Cardiac septum (tissue), 1 donor: Measurements from ENCODE around the gene SOCS2. TPM values are rescaled to one million over a fixed set of nuclear protein-coding genes. Genes with fewer than 3 reads are reported as not detected.

ENCODE experiments used
- DNase-seq: peaks from one replicate; pipeline ENCODE4 v3.0.0-alpha.2; 2020; ENCODE audit warnings: low spot score
- intact Hi-C: fragments of 100-400 bp; cut with DNase I; formaldehyde crosslinking; loops from one replicate; pipeline ENCODE4 v1.14.0; 2022
- total RNA-seq: library from RNA; stranded (reverse); fragmentation: NEBNext Ultra II Directional; extraction: Animal tissue kit (Norgen Biotek cat#: 25700); gene quantifications from one replicate; pipeline ENCODE4 v1.2.1, GENCODE V29; 2021
- donor health status: DM: no; HTN: no; CAD: no.

Gene SOCS2
- total RNA-seq, 1 donor from 2014 or later, result 40.3 TPM

DNA sequence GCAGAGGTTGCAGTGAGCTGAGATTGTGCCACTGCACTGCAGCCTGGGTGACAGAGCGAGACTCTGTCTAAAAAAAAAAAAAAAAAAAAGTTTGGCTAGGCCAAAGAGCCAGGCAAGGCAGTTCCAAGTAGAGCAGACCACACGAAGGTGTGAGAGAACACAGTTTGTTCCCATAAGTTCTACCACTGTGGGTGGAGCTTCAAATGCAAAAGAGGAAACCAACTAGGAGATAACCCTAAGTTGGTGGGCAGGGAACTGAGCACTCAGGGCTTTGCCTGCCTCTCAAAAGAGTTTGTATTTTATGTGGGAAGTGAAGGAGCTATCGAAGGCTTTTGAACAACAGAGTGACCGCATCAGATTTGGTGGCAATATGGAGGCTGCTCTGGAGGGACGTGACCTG lies 15.1 kb downstream of the SOCS2 start:
- intact Hi-C loops, result no loop called here

DNA sequence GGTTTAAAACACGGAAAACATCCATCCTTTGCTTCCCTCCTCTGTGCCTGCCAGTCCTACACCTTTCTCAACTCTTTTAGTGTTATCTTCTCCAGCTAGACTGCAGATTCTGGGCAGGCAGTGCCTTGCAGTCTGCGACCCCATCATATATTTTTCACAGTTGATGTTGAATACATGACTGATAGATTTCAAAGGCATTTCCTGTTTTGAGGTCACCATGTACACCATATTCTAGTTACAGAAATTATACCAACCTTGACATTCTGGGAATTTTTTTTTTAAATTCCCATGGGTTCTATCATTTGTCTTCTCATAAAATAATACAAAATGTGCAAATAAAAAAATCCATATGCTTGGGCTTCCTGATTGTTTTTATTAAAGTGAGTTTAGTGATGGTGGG lies 16.6 kb downstream of the SOCS2 start:
- DNase-seq, result no peak
- intact Hi-C loops, result no loop called here

More for the DNA sequence above, 15.1 kb downstream of the SOCS2 start:
- DNase-seq, result no peak

DNA sequence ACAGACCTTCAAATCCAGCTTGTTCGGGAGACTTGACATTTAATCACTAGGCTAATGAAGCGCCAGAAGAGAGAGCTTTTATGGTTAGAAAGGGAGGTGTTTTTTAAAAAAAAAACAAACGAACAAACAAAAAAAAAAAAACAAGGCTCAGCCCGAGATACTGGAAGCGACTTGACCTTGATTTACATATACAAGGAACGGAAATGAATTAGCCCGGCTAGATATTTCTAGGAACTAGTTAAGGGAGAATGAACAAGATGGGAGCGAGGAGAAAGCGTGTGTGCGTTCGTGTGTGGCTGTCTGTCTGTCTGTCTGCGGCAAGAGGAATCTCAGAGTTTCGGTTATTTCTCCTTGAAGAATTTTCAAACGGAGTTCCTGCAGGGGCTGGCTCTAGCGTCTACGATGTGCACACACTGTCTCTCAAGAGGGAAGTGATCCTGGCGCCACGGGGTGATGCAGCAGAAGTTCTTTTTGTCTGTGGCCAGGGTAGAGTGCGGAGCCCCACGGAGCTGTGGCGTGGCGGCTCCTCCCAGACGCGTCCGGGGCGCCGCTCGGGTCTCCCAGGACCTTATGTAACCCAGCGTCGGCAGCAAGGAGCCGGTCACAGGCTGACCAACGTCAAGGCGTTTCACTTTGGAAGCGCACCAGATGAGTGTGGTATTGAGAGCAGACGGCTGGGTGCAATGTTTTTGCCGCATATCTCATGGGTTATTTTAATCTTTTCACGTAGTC lies 18.8 kb downstream of the SOCS2 start:
- intact Hi-C loops, result loop anchor here (5.0 kb wide), 1 partner anchor 86 kb away; the partner anchor contains the start of gene CRADD
- DNase-seq, result peak; percentile 91

DNA sequence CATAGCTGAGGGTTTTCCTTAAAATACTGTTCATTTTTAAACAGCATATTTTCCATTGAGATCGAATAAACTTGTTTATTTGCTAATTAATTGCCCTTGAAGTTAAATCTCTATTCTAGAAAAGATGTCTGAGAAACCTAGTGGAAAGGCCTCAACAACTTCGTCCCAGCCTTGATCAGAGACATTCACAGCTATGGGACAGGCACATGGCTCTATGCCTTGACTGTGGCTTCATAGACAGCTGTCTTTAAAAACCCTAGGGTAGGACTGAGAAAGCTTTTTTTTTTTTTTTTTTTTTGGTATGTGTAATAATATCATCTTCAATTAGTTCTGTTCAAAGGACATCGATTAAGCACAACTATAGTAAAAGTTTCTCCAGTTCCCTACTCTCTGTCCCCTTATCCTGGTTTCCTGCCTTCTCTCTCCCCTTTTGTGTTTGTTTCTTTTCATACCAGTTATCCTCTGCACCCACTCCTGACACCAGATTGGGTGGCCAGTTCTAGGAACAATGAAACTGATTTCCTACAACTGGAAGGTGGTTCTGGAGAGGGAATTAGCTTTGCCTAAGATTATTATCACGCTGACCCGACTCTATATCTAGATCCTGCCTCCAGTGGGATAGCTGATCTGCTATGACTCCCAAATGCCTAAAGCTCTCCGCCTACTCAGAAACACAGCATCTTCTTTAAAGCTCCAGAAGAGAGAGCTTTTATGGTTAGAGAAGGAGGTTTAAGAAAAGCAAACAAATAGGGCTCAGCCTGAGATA lies 20.3 kb downstream of the SOCS2 start:
- intact Hi-C loops, result loop anchor here (1.0 to 5.0 kb wide), 3 partner anchors 20 to 149 kb away; partner anchors contain the start of gene CRADD
- DNase-seq, result no peak

DNA sequence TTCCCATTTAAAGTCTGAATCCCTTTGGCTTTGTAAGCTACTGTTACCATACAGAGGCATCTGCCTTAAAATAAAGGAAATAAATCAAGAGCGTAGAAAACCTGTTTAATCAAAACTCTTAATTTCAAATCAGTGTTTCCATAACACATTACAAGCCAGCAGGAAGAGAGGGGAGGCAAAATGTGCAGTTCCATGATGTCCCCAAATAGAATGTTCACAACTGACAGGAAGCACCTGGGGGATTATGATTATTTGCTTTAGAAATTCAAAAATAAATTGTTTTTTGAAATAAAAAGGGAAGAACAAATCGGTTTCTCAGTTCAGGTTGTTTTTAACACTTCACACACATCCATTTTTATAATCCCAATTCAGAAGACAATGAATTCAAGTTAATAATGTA lies 21.4 kb downstream of the SOCS2 start:
- intact Hi-C loops, result loop anchor here (1.0 to 5.0 kb wide), 3 partner anchors 21 to 148 kb away; partner anchors contain the start of gene CRADD

DNA sequence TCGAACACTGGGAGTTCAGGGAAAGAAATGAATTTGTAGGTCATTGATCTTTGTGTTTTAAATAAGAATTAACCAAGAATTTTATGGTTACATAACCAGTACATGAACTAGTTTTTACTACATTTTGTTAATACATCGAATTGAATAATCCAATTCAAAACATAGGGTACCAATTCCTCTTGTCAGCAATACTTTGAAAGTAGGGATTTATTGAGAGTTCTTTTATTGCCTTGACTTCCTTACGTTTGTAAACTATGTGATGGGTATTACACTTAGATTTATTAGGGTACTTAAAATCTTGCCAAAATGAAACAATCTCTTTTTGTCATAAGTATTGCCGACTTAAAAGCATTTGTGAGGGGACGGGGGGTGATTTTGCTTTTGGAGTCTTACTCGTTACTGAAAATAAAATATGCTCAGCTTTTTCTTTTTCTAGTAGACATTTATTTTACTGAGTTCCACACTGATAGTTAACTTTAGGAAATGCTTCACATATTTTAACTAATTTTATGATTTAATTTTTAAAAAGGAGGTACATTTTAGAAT lies 22.4 kb downstream of the SOCS2 start:
- intact Hi-C loops, result loop anchor here (5.0 kb wide), 1 partner anchor 82 kb away; the partner anchor contains the start of gene CRADD
- DNase-seq, result no peak

More for the DNA sequence above, 21.4 kb downstream of the SOCS2 start:
- DNase-seq, result no peak

DNA sequence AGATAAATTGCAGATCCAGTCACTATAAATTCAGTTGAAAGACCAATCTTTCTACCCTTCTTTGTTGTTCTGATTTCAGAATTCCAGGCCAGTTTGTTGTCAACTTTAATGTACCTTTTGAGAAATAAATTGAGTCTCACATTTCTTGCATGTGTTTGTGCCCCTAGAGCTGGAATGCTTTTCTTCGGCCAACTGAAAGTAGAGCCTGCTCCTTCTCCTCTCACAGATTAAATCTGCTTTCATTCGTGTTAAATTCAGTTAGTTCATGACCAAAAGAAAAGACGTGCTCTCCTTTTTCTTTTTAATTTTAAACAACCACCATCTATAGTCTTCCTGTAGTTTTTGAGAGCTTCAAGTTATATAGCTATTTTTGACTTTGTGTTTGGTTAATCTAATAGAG lies 22.9 kb downstream of the SOCS2 start:
- intact Hi-C loops, result no loop called here
- DNase-seq, result no peak

DNA sequence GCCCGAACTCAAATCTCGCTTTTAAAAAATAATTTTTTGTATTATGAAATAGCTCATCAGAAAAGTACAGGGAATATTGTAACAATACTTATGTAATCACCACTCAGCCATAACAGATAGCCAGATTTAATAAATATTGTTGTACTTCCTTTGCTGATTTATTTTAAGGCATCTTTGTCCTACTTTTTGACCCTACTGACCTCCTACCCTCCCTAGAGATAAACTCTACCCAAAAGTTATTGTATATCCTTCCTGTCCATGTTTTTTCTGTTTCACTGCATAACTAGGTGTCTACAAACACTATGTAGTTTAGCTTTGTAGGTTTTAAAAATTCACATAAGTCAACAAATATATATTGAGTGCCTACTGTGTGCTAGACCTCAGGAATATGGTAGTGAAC lies 25.1 kb downstream of the SOCS2 start:
- intact Hi-C loops, result no loop called here
- DNase-seq, result no peak

DNA sequence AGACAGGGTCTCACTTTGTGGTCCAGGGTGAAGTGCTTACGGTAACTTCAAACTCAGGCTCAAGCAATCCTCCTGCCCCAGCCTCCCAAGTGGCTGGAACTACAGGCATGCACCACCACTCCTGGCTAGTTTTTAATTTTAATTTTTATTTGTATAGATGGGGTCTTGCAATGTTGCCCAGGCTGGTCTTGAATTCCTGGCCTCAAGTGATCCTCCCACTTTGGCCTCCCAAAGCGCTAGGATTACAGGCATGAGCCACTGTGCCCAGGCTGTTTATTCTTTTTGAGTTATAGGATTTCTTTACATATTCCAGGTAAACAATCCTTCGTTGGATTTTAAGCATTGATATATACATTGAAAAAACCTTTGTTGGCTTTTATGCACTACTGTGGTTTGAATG lies 26.7 kb downstream of the SOCS2 start:
- DNase-seq, result no peak
- intact Hi-C loops, result no loop called here

DNA sequence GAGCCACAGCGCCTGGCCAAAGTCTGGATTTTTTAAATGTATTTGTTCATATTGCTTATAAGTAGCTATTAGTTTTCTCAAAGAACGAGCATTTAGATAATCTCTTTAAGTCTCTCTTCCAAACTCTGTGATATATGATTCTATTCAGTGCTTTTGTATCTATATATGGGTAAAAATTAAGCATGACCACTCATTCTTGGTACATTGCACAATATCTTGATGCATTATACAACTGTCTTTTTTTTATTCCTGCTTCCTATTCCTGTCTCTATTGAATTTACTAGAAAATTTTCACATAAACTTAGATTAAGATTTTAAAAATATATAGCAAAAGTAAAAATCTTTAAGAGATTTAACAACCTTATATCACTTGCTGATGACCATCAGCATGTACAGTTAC lies 29.1 kb downstream of the SOCS2 start:
- DNase-seq, result no peak
- intact Hi-C loops, result no loop called here

DNA sequence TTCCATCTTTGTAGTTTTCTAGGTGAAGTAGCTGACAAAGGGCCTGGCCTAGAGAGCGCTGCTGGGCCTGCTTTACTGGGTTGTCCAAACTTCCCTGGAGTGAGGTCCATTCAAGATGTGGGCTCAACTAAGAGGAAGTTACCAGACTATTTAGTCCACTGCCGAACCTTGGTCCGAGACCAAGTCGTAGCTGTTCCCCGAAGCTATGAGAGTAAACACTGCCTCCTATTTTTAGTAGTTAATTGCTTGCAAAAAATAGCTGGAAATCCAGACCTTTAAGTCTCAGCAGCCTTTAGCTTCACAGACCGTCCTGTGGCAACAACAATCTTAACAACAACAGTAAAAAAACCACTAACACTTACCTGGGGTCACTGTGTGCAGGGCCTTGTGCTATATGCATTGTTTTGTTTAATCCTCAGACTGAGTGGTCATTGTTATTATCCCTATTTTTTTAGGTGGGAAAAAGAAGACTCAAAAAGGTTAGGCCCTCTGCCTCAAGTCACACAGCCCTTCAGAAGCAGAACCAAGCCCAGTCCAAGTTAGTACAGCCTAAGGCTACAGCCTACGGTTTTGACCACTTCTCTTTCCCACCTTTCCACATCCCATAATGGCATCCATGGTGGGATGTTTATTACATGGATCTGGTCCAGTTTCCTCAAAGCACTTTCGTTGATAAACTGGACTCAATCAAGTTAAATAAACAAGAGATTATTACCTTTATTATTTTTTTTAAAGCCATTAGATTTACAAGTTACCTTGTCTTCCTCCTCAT lies 30.6 kb downstream of the SOCS2 start:
- intact Hi-C loops, result no loop called here

DNA sequence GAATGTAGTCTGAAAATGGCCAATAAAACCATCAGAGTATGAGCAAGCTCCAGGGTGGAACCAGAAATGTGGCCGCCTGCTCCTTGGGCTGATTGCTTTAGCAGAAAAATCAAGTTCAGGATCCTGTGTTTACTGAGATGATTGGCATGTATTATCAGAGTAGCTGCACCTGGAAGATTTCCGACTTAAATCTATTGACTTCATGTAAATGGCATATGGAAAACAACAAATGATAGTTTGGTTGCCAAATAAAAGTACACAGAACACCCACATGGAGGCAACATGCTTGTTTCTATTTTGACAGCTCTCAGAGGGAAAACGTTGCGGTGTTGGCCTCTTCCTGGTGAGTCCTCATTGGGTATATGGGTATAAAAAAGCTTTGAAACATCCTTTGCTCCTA lies 31.3 kb downstream of the SOCS2 start:
- intact Hi-C loops, result no loop called here
- DNase-seq, result no peak

More for the DNA sequence above, 30.6 kb downstream of the SOCS2 start:
- no peak for DNase-seq

DNA sequence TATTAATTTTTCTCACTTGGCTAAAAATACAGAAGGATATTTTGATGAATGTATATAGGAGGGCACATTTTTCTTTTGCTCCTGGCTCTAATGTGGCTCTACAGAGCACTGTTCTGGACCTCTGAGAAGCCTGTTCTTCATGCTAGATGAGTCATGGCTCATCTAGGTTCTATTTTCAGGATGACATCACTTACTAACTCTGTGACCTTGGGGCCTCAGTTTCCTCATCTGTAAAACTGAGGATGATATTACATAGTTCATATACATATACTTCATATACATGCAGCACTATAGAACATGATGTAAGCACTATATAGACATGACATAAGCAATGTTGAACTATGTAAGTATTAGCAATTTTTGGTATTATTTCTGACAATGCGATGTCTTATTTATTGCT lies 35.8 kb downstream of the SOCS2 start:
- DNase-seq, result no peak
- intact Hi-C loops, result no loop called here

DNA sequence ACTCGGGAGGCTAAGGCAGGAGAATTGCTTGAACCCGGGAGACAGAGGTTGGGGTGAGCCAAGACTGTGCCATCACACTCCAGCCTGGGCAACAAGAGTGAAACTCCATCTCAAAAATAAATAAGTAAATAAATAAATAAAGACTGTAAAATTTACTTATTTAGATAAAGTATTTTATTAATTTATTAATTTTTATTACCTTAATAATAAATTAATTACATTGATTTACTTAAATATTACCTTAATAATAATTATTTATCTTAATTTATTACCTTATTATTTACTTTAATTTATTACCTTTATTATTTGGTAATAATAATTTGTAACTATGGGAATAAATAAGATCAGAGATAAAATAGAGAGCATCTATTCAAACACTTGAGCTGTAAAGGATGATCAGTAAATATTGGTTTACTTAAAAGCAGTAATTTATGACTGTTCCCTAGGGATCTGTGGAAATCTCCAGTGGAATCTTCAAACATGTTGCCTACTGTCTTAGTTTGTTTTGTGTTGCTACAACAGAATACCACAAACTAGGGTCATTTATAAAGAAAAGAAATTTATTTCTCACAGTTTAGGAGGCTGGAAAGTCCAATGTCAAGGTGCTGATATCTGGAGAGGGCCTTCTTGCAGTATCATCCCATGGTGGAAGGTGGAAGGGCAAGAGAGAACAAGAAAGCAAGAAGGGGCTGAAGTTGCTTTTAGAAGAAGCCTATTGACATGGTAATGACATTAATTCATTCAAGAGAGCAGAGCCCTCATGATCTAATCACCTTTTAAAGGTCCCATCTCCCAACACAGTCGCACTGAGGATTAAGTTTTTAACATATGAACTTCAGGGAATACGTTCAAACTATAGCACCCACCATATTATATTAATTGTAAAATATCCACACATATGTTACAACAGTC lies 37.1 kb downstream of the SOCS2 start:
- no peak for DNase-seq
- intact Hi-C loops, result no loop called here

DNA sequence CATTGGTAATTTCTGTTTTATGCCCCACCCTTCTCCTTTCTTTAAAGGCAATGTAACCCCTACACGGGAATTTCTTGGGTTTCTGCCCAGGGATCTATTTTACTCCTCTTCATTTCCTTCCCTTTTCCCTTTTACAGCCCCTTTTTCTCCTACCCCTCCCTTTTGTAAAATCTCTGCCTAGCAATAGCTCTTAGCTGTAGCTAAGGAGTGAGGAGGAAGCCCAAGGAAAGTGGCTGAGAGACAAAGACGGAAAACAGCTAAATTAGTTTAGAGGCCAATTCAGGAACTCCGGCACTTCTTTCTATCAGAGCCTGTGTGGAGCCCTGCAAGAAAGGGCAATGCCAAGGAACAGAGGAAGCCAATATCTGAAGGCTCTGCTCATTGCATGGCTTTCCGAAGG lies 40.3 kb downstream of the SOCS2 start:
- DNase-seq, result no peak
- intact Hi-C loops, result no loop called here

DNA sequence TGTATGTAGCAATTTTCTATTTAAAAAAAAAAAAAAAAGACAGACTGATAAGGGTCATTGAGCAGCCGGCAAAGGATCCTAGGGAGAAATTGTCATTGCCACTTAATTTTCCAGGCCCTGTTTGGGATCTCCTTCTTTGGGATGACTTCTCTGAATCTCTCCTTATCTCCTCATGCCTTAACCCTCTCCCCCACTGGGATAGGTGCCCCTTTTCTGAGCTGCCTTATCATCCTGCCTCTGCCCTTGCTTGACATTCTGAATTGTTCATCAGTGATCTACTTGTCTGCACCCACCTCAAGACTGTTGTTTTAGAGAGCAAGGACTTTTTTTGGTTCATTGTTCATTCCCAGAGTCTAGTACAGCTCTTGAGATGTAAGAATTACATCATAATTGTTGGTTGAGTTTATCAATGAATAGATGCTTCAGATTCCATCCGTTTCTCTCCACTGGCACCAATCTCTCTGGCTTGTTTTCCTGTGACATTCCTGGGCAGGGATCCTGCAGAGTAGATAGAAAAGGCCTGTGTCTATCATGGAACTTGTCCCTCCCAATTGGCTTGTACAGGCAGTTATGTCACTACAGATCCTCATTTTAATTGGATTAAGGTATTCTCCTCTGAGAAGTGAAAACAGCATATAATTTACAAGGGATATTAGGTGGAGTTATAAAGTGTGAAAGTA lies 42.6 kb downstream of the SOCS2 start:
- DNase-seq, result no peak
- intact Hi-C loops, result no loop called here

DNA sequence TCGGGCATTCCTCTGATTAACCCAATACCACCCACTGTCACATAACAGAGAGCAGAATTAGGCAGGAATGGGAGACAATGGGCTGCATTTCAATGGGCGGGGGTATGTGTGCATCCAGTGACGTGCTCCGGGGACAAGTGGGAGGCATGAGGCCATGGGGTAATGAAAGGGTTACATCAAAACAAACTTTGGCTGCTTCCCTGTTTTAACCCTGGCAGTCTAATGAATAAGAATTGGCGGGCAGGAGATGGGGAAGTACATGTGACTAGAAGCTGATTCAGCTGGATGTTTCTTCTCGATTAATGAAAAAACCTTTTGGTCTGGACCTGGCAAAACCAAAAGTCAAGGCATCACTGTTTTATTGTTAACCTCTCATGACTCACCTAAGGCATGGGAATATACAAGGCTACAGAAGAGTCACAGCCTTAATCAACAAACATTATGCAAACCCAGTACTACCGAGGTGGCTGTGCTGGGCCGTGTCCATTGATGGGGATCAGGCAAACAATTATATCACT lies 44.2 kb downstream of the SOCS2 start:
- DNase-seq, result no peak
- intact Hi-C loops, result no loop called here

DNA sequence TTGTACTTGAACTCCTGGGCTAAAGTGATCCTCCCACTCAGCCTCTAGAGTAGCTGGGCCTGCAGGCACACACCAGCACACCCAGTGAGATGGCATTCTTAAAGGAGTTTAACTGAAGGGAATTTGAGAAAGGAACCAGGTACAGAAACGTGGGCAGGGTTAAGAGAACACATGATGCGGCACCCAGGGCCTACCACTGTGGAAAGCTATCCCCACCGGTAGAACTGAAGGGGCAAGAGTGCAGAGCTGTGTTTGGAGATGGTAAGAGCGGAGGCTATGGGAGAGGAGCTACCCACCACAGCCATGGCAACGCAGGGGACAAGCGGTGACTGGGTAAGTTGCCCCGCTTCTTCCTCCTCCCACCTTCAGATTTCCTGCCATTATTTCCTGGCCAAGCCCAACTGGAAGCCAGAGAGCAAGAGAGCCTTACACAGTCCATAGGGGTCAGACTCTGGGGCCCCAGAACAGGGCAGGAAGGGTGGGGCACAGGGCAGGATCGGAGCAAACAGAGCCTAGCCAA lies 46.5 kb downstream of the SOCS2 start:
- intact Hi-C loops, result no loop called here
- DNase-seq, result no peak
